ENCODE measurements around the gene SLC35A3. TPM values are rescaled to one million over a fixed set of nuclear protein-coding genes. Genes with fewer than 3 reads are reported as not detected.

SLC35A3 gene
- total and polyA plus RNA-seq, 10 of the 15 experiments (the other 5 are each of a cell fraction or from before 2014, with no cell fraction given): 3.6 to 24.3 (median 15.4) TPM

DNA sequence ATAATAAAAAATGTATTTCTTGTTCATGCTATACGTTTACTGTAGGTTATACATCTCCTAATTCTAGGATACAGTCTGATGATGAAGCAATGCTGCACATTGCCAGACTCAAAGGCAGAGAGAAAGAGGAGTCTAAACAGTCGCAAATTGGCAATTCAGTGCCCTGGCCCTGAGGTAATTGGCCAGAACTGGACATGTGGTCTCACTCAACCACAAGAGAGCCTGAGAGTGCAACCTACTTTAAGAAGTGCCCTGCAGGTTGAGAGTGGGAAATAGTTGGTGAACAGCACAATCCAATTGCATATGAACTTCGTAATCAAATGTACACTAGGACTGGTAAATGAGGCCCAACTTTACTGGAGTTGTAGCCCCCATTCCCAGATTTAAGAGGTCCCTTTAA is 5.0 kb upstream of the SLC35A3 start (continued):
- TF ChIP-seq, protein P1, sequence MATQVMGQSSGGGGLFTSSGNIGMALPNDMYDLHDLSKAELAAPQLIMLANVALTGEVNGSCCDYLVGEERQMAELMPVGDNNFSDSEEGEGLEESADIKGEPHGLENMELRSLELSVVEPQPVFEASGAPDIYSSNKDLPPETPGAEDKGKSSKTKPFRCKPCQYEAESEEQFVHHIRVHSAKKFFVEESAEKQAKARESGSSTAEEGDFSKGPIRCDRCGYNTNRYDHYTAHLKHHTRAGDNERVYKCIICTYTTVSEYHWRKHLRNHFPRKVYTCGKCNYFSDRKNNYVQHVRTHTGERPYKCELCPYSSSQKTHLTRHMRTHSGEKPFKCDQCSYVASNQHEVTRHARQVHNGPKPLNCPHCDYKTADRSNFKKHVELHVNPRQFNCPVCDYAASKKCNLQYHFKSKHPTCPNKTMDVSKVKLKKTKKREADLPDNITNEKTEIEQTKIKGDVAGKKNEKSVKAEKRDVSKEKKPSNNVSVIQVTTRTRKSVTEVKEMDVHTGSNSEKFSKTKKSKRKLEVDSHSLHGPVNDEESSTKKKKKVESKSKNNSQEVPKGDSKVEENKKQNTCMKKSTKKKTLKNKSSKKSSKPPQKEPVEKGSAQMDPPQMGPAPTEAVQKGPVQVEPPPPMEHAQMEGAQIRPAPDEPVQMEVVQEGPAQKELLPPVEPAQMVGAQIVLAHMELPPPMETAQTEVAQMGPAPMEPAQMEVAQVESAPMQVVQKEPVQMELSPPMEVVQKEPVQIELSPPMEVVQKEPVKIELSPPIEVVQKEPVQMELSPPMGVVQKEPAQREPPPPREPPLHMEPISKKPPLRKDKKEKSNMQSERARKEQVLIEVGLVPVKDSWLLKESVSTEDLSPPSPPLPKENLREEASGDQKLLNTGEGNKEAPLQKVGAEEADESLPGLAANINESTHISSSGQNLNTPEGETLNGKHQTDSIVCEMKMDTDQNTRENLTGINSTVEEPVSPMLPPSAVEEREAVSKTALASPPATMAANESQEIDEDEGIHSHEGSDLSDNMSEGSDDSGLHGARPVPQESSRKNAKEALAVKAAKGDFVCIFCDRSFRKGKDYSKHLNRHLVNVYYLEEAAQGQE (IDR thresholded peaks at IDR 0.05; ENCODE audit: low read depth, low read length): no peak
- TF ChIP-seq RFX5 (IDR thresholded peaks at IDR 0.05; ENCODE audit: low read depth, low read length): no peak
- no peak for TF ChIP-seq GATAD2B (conservative IDR thresholded peaks at IDR 0.05; ENCODE audit: low read depth)
- no peak for TF ChIP-seq MEF2B (IDR thresholded peaks at IDR 0.05; ENCODE audit: partially characterized antibody, poor library complexity, severe bottlenecking)
- TF ChIP-seq, protein P2, sequence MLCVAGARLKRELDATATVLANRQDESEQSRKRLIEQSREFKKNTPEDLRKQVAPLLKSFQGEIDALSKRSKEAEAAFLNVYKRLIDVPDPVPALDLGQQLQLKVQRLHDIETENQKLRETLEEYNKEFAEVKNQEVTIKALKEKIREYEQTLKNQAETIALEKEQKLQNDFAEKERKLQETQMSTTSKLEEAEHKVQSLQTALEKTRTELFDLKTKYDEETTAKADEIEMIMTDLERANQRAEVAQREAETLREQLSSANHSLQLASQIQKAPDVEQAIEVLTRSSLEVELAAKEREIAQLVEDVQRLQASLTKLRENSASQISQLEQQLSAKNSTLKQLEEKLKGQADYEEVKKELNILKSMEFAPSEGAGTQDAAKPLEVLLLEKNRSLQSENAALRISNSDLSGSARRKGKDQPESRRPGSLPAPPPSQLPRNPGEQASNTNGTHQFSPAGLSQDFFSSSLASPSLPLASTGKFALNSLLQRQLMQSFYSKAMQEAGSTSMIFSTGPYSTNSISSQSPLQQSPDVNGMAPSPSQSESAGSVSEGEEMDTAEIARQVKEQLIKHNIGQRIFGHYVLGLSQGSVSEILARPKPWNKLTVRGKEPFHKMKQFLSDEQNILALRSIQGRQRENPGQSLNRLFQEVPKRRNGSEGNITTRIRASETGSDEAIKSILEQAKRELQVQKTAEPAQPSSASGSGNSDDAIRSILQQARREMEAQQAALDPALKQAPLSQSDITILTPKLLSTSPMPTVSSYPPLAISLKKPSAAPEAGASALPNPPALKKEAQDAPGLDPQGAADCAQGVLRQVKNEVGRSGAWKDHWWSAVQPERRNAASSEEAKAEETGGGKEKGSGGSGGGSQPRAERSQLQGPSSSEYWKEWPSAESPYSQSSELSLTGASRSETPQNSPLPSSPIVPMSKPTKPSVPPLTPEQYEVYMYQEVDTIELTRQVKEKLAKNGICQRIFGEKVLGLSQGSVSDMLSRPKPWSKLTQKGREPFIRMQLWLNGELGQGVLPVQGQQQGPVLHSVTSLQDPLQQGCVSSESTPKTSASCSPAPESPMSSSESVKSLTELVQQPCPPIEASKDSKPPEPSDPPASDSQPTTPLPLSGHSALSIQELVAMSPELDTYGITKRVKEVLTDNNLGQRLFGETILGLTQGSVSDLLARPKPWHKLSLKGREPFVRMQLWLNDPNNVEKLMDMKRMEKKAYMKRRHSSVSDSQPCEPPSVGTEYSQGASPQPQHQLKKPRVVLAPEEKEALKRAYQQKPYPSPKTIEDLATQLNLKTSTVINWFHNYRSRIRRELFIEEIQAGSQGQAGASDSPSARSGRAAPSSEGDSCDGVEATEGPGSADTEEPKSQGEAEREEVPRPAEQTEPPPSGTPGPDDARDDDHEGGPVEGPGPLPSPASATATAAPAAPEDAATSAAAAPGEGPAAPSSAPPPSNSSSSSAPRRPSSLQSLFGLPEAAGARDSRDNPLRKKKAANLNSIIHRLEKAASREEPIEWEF (IDR thresholded peaks at IDR 0.05; ENCODE audit: insufficient replicate concordance, low read depth, low read length): no peak
- TF ChIP-seq SMC3 (IDR thresholded peaks at IDR 0.05; ENCODE audit: borderline replicate concordance, low read length): no peak
- no peak for TF ChIP-seq RAD21 (IDR thresholded peaks at IDR 0.05; ENCODE audit: insufficient read depth, low read depth, low read length)
